K562 (cell line): ENCODE results near the gene CXorf65. TPM values are rescaled to one million over a fixed set of nuclear protein-coding genes. Genes with fewer than 3 reads are reported as not detected.

ENCODE experiments used
- ATAC-seq: fragments of 200-7000 bp; cut with Tn5 transposase; 3 replicates; pipeline ENCODE4 v1.9.1; 2020; ENCODE audit warnings: moderate library complexity
- BruUV-seq: library from RNA; stranded (reverse); fragments of 400-500 nt; replicated peaks from 2 replicates; lab custom pipeline; 2021; lab: Mats Ljungman, UMichigan
- CTCF ChIA-PET: fragments of 300-600 bp; formaldehyde crosslinking; extraction: SDS; loops from one replicate; lab custom pipeline; 2021; ENCODE audit warnings: low intra/inter-chr PET ratio; lab: Yijun Ruan, JAX
- POLR2A ChIA-PET: fragments of 300-600, 350-650 bp; sonication (Branson Sonifier 250); formaldehyde crosslinking; extraction: SDS; loops from one replicate; lab custom pipeline; 2021; ENCODE audit warnings: antibody characterized with exemption, inconsistent platforms; lab: Yijun Ruan, JAX
- DNase-seq, 4 experiments: peaks; one replicate each; pipeline versions ENCODE4 v3.0.0 to v3.0.0-alpha.2; 2011 to 2018; ENCODE audit warnings: low spot score in 3 of 4, mixed read lengths in 3 of 4; ENCODE audit errors: extremely low read depth in 1 of 4
- FAIRE-seq: peaks from 2 replicates; lab custom pipeline; 2011; peaks lifted over from hg19 to GRCh38; lab: Jason Lieb, UNC
- H2AFZ ChIP-seq: 2 replicates; pipeline ENCODE4 v1.6.0; 2011; ENCODE audit warnings: low read depth, low read length, control low read depth, inconsistent platforms
- H3K27ac ChIP-seq: fragments of 200-600 bp; 3 replicates; pipeline ENCODE4 v1.8.0; 2011; ENCODE audit warnings: low read depth, mild to moderate bottlenecking, control low read depth, inconsistent platforms, low read length, moderate library complexity, mixed read lengths; ENCODE audit errors: extremely low read depth
- H3K27me3 ChIP-seq, 2 experiments: fragments of 300-600 bp in 1 of 2; 2 replicates in 1 of 2; 3 replicates in 1 of 2; pipeline versions ENCODE4 v1.6.0 to v1.8.0; 2011; ENCODE audit warnings: inconsistent platforms in 2 of 2, low read length in 2 of 2, mild to moderate bottlenecking in 1 of 2, mixed read lengths in 1 of 2, moderate library complexity in 1 of 2; ENCODE audit not compliant: control insufficient read depth in 2 of 2, insufficient read depth in 2 of 2
- H3K36me3 ChIP-seq: fragments of 300-600 bp; 3 replicates; pipeline ENCODE4 v1.8.0; 2011; ENCODE audit warnings: mild to moderate bottlenecking, low read length, inconsistent platforms; ENCODE audit not compliant: control insufficient read depth, insufficient read depth
- H3K4me1 ChIP-seq, 2 experiments: fragments of 200-600 bp in 1 of 2; replicated peaks in 1 of 2; 2 replicates in 1 of 2; 3 replicates in 1 of 2; pipeline versions ENCODE4 v1.5.1 to v1.8.0; 2011; ENCODE audit warnings: inconsistent platforms in 2 of 2, low read length in 2 of 2, mild to moderate bottlenecking in 1 of 2, mixed read lengths in 1 of 2, moderate library complexity in 1 of 2; ENCODE audit not compliant: control insufficient read depth in 2 of 2, insufficient read depth in 2 of 2
- H3K4me2 ChIP-seq: 2 replicates; pipeline ENCODE4 v1.6.1; 2011; ENCODE audit warnings: low read length, control low read depth, inconsistent platforms, mixed read lengths; ENCODE audit not compliant: insufficient read depth
- H3K4me3 ChIP-seq: fragments of 200-600 bp; sonication (generic), shearing (Covaris generic); 2 replicates; pipeline ENCODE4 v1.5.1; 2016; ENCODE audit warnings: control low read depth, inconsistent platforms
- H3K79me2 ChIP-seq: fragments of 200-600 bp; 3 replicates; pipeline ENCODE4 v1.8.0; 2011; ENCODE audit warnings: low read length, inconsistent platforms; ENCODE audit not compliant: control insufficient read depth, insufficient read depth
- H3K9ac ChIP-seq, 2 experiments: 2 replicates each; pipeline versions ENCODE4 v1.6.0 to v1.6.1; 2011; ENCODE audit warnings: low read depth in 2 of 2, low read length in 2 of 2, control low read depth in 1 of 2, inconsistent platforms in 1 of 2, mild to moderate bottlenecking in 1 of 2, mixed read lengths in 1 of 2; ENCODE audit not compliant: insufficient read depth in 1 of 2
- H3K9me1 ChIP-seq: one replicate; pipeline ENCODE4 v1.6.0; 2011; ENCODE audit warnings: inconsistent platforms, mild to moderate bottlenecking, low read length, moderate library complexity; ENCODE audit not compliant: control insufficient read depth, insufficient read depth
- H3K9me3 ChIP-seq: replicated peaks from 2 replicates; pipeline ENCODE4 v1.5.1; 2011; ENCODE audit warnings: low read depth, low read length, inconsistent platforms; ENCODE audit not compliant: control insufficient read depth, insufficient read depth
- H4K20me1 ChIP-seq: replicated peaks from 2 replicates; pipeline ENCODE4 v1.6.1; 2011; ENCODE audit warnings: low read length, inconsistent platforms, mixed read lengths; ENCODE audit not compliant: control insufficient read depth, insufficient read depth
- BRF1 ChIP-seq: IDR thresholded peaks from 3 replicates; pipeline ENCODE4 v1.6.1; 2011; ENCODE audit warnings: borderline replicate concordance, mild to moderate bottlenecking; ENCODE audit not compliant: insufficient read length; ENCODE audit errors: extremely low read depth
- FIP1L1 ChIP-seq: fragments of 200-400 bp; formaldehyde crosslinking; IDR thresholded peaks from 2 replicates; pipeline ENCODE4 v1.6.1; 2018; ENCODE audit warnings: mild to moderate bottlenecking, low read depth, low read length; ENCODE audit not compliant: poor library complexity, severe bottlenecking
- FOXJ2 ChIP-seq: fragments of 200-800 bp; sonication (Bioruptor generic); IDR thresholded peaks from 2 replicates; pipeline ENCODE4 v1.6.1; 2016; ENCODE audit warnings: missing genetic modification characterization, missing compliant biosample characterization
- GABPB2 ChIP-seq: fragments of 250-450 bp; sonication (Bioruptor Pico); conservative IDR thresholded peaks from 2 replicates; pipeline ENCODE4 v1.5.1; 2021; ENCODE audit warnings: mild to moderate bottlenecking
- GTF2E2 ChIP-seq: fragments of 200-800 bp; sonication (Bioruptor generic); IDR thresholded peaks from 2 replicates; pipeline ENCODE4 v1.6.1; 2016; ENCODE audit warnings: missing genetic modification characterization, missing compliant biosample characterization
- L3MBTL2 ChIP-seq: fragments of 450-650 bp; IDR thresholded peaks from 2 replicates; pipeline ENCODE4 v1.6.1; 2016; ENCODE audit warnings: mild to moderate bottlenecking, moderate library complexity
- MYBL2 ChIP-seq, 2 experiments: fragments of 450-650 bp in 1 of 2; sonication (generic) in 1 of 2; formaldehyde crosslinking in 1 of 2; IDR thresholded peaks; 2 replicates each; pipeline versions ENCODE4 v1.6.1 to v1.8.1; 2017 to 2022; ENCODE audit warnings: borderline replicate concordance in 1 of 2, inconsistent platforms in 1 of 2, low read depth in 1 of 2, mild to moderate bottlenecking in 1 of 2, missing genetic modification reagents in 1 of 2, moderate library complexity in 1 of 2
- NR2C2 ChIP-seq, 2 experiments: fragments of 200-800 bp in 1 of 2; sonication (Bioruptor generic) in 1 of 2; sonication (generic) in 1 of 2; formaldehyde crosslinking in 1 of 2; IDR thresholded peaks; 2 replicates each; pipeline versions ENCODE4 v1.6.1 to v1.8.0; 2016 to 2022; ENCODE audit warnings: mild to moderate bottlenecking in 1 of 2, missing compliant biosample characterization in 1 of 2, missing genetic modification characterization in 1 of 2, missing genetic modification reagents in 1 of 2
- WGBS: fragments of 100-300 bp; shearing (Covaris generic); methylation state at CpG from one replicate; pipeline ENCODE4 v1.1.6; 2016; ENCODE audit warnings: low coverage, mixed read lengths; ENCODE audit not compliant: insufficient coverage; ENCODE audit errors: missing lambda C conversion rate; 5-methylcytosine and 5-hydroxymethylcytosine counted together
- in situ Hi-C: fragments of 300-500 bp; cut with MboI; formaldehyde crosslinking; loops from 4 replicates; pipeline ENCODE4 v1.15.0; 2018; ENCODE audit warnings: inconsistent platforms, mixed read lengths
- intact Hi-C: fragments of 100-400 bp; cut with micrococcal nuclease; formaldehyde crosslinking; loops from 2 replicates; pipeline ENCODE4 v1.14.2; 2022
- polyA plus RNA-seq, 8 experiments: library from polyadenylated mRNA; depleted of rRNA in 4 of 8; stranded (reverse) in 5 of 8; unstranded in 3 of 8; fragments of >200 nt; fragmentation: Nextera tagmentation in 2 of 8; fragmentation: Illumina TruSeq in 1 of 8; extraction: Ambion mirVana in 2 of 8; extraction: Trizol in 1 of 8; gene quantifications; 2 replicates each; pipeline versions ENCODE4 v1.2.1 to v1.2.3, GENCODE V29; 2011 to 2014; ENCODE audit warnings: inconsistent platforms in 1 of 8, missing spikeins in 1 of 8
- total RNA-seq, 7 experiments: library from RNA; depleted of rRNA in 6 of 7; stranded (reverse); fragments of >200 nt in 6 of 7; fragmentation: Illumina TruSeq in 2 of 7; extraction: Trizol in 2 of 7; gene quantifications; 2 replicates each; pipeline versions ENCODE4 v1.2.1 to v1.2.3, GENCODE V29; 2011 to 2021; ENCODE audit warnings: low replicate concordance in 1 of 7
- TF ChIP-seq, protein P1 (sequence below): fragments of 250-450 bp; sonication (Bioruptor Pico); IDR thresholded peaks from 2 replicates; pipeline ENCODE4 v1.8.0; 2021; ENCODE audit warnings: borderline replicate concordance, mild to moderate bottlenecking, moderate library complexity; ENCODE audit not compliant: poor library complexity, severe bottlenecking

The CXorf65 gene
- total and polyA plus RNA-seq, 9 of the 15 experiments (the other 6 are each of a cell fraction or from before 2014, with no cell fraction given): 1.4 to 8.4 (median 2.9) TPM

DNA sequence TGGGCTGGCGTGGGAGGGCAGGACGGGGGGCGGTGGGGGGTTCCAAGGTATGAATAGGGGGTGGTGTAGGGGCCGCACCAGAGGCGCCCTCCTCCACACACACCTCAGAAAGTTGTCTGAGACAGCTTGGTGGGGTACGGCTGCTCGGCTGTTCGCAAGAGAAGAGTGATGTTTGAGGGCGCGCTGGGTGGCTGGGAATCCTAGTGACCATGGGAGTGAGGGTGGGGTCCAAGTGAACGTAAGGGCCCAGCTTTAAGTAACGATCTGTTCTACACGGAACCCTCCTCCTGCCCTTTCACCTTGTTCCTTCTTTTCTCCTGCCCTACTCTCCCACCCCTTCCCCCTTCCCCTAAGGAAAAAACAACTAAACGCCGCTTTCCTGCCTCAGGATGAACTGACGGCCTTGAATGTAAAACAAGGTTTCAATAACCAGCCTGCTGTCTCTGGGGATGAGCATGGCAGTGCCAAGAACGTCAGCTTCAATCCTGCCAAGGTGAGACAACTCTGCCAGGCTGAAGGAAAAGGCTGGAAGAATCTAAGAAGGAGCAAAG is 12.5 kb upstream of the CXorf65 start:
- Histone ChIP-seq H3K27ac (peak overlapping the region; percentile 91), H3K9me3 (no peaks in the 10 kb centered on the region), H3K4me1 (peaks cover 8% of the 10 kb centered on the region in 2 experiments; a peak in 4 of 5 replicates), H3K79me2 (peaks cover 15% of the 10 kb centered on the region), H3K9me1 (peaks cover 2% of the 10 kb centered on the region), H4K20me1 (no peaks in the 10 kb centered on the region), H3K9ac (peak overlapping the region; percentile 86 to 96), H3K4me2 (peak overlapping the region; percentile 88), H3K27me3 (no peaks in the 10 kb centered on the region), H3K4me3 (peak overlapping the region; percentile 89), H3K36me3 (peaks cover 47% of the 10 kb centered on the region), H2AFZ (peak overlapping the region; percentile 62)
- ChIA-PET POLR2A (interaction anchor here (0.6 to 3.3 kb wide), 9 partner anchors 8 to 442 kb away, joined by 3 to 29 read pairs (median 4); partner anchors contain the start of gene NONO), CTCF (no interaction called here)
- FAIRE-seq: peak; percentile 48
- no TSS peak for BruUV-seq
- ATAC-seq: peak; percentile 68
- TF ChIP-seq FIP1L1 (no peak), NR2C2 (CRISPR knock-in tag; IDR thresholded peaks at IDR 0.05) (no peak), NR2C2 (tag; IDR thresholded peaks at IDR 0.05) (peak; percentile 49; the same call in 1 of the 2 replicates), L3MBTL2 (no peak), GABPB2 (CRISPR knock-in tag) (no peak), MYBL2 (IDR thresholded peaks at IDR 0.05; ENCODE audit: low read depth) (no peak), MYBL2 (CRISPR knock-in tag; IDR thresholded peaks at IDR 0.05; ENCODE audit: borderline replicate concordance) (no peak), GTF2E2 (tag) (0 out of 2 replicates have a peak, but pooled peaks have one; percentile 14), FOXJ2 (tag) (no peak), BRF1 (no peak)
- TF ChIP-seq, protein P1, sequence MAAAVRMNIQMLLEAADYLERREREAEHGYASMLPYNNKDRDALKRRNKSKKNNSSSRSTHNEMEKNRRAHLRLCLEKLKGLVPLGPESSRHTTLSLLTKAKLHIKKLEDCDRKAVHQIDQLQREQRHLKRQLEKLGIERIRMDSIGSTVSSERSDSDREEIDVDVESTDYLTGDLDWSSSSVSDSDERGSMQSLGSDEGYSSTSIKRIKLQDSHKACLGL (CRISPR knock-in tag): no peak
- in situ Hi-C loops: no loop called here
- WGBS: 5% methylated on average over 7 of the region's 17 CpGs
- peak in 1 of 4 experiments; percentile 27 for DNase-seq
- intact Hi-C loops: no loop called here
